NCI-H2081 treated with DMSO at 0.1 percent for 48 hours (cell line): ENCODE measurements around the gene XRRA1.

Source experiments
- DNase-seq: peaks from one replicate; lab custom pipeline; 2025; lab: John Stamatoyannopoulos, UW

Gene XRRA1

GRCh38 chr11:74951226-74951625 is 2.3 kb upstream of the XRRA1 start:
- DNase-seq, result no peak

GRCh38 chr11:74950374-74950969 is 1.6 kb upstream of the XRRA1 start:
- DNase-seq, result no peak

- DNase-seq, result no peak
Measured at GRCh38 chr11:74949753-74950137, 854 bp upstream of the XRRA1 start.

- no peak for DNase-seq
Measured at GRCh38 chr11:74948546-74948897, 369 bp downstream of the XRRA1 start.

GRCh38 chr11:74942073-74942759 is 6.7 kb downstream of the XRRA1 start:
- DNase-seq, result no peak

GRCh38 chr11:74941492-74941891 is 7.4 kb downstream of the XRRA1 start:
- no peak for DNase-seq

- no peak for DNase-seq
Measured at GRCh38 chr11:74937696-74938475, 11.0 kb downstream of the XRRA1 start.

- no peak for DNase-seq
Measured at GRCh38 chr11:74936976-74937375, 11.9 kb downstream of the XRRA1 start.

GRCh38 chr11:74936087-74936486 is 12.8 kb downstream of the XRRA1 start:
- DNase-seq, result no peak

- DNase-seq, result no peak
Measured at GRCh38 chr11:74935285-74935684, 13.6 kb downstream of the XRRA1 start.

GRCh38 chr11:74933765-74934164 is 15.1 kb downstream of the XRRA1 start:
- no peak for DNase-seq

GRCh38 chr11:74932797-74933196 is 16.1 kb downstream of the XRRA1 start:
- DNase-seq, result no peak

GRCh38 chr11:74932169-74932568 is 16.7 kb downstream of the XRRA1 start:
- no peak for DNase-seq

- DNase-seq, result peak; percentile 45
Measured at GRCh38 chr11:74929431-74930363, 19.2 kb downstream of the XRRA1 start.

GRCh38 chr11:74927496-74927895 is 21.4 kb downstream of the XRRA1 start:
- no peak for DNase-seq

GRCh38 chr11:74926304-74927030 is 22.4 kb downstream of the XRRA1 start:
- no peak for DNase-seq

- no peak for DNase-seq
Measured at GRCh38 chr11:74925281-74925680, 23.6 kb downstream of the XRRA1 start.

GRCh38 chr11:74923125-74923524 is 25.8 kb downstream of the XRRA1 start:
- no peak for DNase-seq

- DNase-seq, result no peak
Measured at GRCh38 chr11:74909812-74910211, 39.1 kb downstream of the XRRA1 start.

- no peak for DNase-seq
Measured at GRCh38 chr11:74909385-74909784, 39.5 kb downstream of the XRRA1 start.

GRCh38 chr11:74905326-74905725 is 43.6 kb downstream of the XRRA1 start:
- no peak for DNase-seq

GRCh38 chr11:74902342-74902741 is 46.5 kb downstream of the XRRA1 start:
- DNase-seq, result no peak
